Stomach (tissue), 9 donors: Measurements from ENCODE around the gene KCTD17. TPM values are rescaled to one million over a fixed set of nuclear protein-coding genes. Genes with fewer than 3 reads are reported as not detected.

Source experiments
- DNase-seq, 2 donors: peaks; one replicate each; pipeline versions ENCODE4 v3.0.0 to v3.0.0-alpha.2; 2013 to 2019
- H3K27ac ChIP-seq, 5 donors: fragments of 200-600 bp in 4 of 5; sonication (generic) in 4 of 5; one replicate each; pipeline ENCODE4 v1.5.1; 2013 to 2019; ENCODE audit warnings: mild to moderate bottlenecking in 1 of 5, moderate library complexity in 1 of 5
- H3K27me3 ChIP-seq, 3 donors: fragments of 200-600 bp; sonication (generic); one replicate each; pipeline ENCODE4 v1.5.1; 2017 to 2019; ENCODE audit warnings: mixed run types in 1 of 3
- H3K36me3 ChIP-seq, 4 donors: fragments of 200-600 bp; sonication (generic); 1 replicate in 3 of 4; 2 replicates in 1 of 4; pipeline ENCODE4 v1.5.1; 2016 to 2019
- H3K4me1 ChIP-seq, 4 donors: fragments of 200-600 bp; sonication (generic); one replicate each; pipeline ENCODE4 v1.5.1; 2016 to 2019
- H3K4me3 ChIP-seq, 4 donors: fragments of 200-600 bp; sonication (generic) in 3 of 4; one replicate each; pipeline ENCODE4 v1.5.1; 2016 to 2019; ENCODE audit warnings: mild to moderate bottlenecking in 1 of 4
- H3K9me3 ChIP-seq, 4 donors: fragments of 200-600 bp; sonication (generic); one replicate each; pipeline ENCODE4 v1.5.1; 2016 to 2019
- EP300 ChIP-seq: sonication (generic); formaldehyde crosslinking; IDR thresholded peaks from one replicate; pipeline ENCODE4 v1.6.1; 2017; ENCODE audit warnings: antibody characterized with exemption
- POLR2A ChIP-seq, 4 donors: fragments of 450-650 bp; IDR thresholded peaks; one replicate each; pipeline ENCODE4 v1.6.1; 2016; ENCODE audit warnings: antibody characterized with exemption in 4 of 4, control low read depth in 2 of 4, mild to moderate bottlenecking in 1 of 4, moderate library complexity in 1 of 4
- POLR2AphosphoS5 ChIP-seq, 3 donors: sonication (generic); formaldehyde crosslinking; IDR thresholded peaks; one replicate each; pipeline ENCODE4 v1.6.1; 2016; ENCODE audit warnings: antibody characterized with exemption in 3 of 3
- WGBS, 5 donors: extraction: QIAGEN DNeasy Blood & Tissue Kit in 3 of 5; methylation state at CpG; one replicate each; pipeline versions ENCODE4 v1.1.5 to v1.1.7; 2013 to 2018; 5-methylcytosine and 5-hydroxymethylcytosine counted together
- intact Hi-C: fragments of 100-400 bp; cut with DNase I; formaldehyde crosslinking; loops from one replicate; pipeline ENCODE4 v1.15.1; 2023; ENCODE audit warnings: low total_unique reads
- polyA plus RNA-seq, 3 donors: library from polyadenylated mRNA; stranded (reverse); fragments of 200-250 nt; gene quantifications; one replicate each; pipeline ENCODE4 v1.2.3, GENCODE V29; 2013
- total RNA-seq, 5 donors: library from RNA; depleted of rRNA; stranded (reverse); fragments of >200 nt; gene quantifications; one replicate each; pipeline versions ENCODE4 v1.1.0 to v1.2.3, GENCODE V29; 2014 to 2016
- TF ChIP-seq, protein P1 (sequence below), 7 experiments: fragments of 450-650 bp in 4 of 7; fragments of 200-600 bp in 3 of 7; sonication (generic) in 3 of 7; IDR thresholded peaks; one replicate each; pipeline ENCODE4 v1.5.1; 2016 to 2019; ENCODE audit warnings: antibody characterized with exemption in 7 of 7, control low read depth in 2 of 7, mild to moderate bottlenecking in 1 of 7
- donor health status: healthy with polysubstance abuse.
- donor health status: Bipolar disorder and iron deficiency.
- donor health status: healthy.

The KCTD17 gene
- total and polyA plus RNA-seq, 8 donors: 1.8 to 82.8 (median 9.2) TPM

DNA sequence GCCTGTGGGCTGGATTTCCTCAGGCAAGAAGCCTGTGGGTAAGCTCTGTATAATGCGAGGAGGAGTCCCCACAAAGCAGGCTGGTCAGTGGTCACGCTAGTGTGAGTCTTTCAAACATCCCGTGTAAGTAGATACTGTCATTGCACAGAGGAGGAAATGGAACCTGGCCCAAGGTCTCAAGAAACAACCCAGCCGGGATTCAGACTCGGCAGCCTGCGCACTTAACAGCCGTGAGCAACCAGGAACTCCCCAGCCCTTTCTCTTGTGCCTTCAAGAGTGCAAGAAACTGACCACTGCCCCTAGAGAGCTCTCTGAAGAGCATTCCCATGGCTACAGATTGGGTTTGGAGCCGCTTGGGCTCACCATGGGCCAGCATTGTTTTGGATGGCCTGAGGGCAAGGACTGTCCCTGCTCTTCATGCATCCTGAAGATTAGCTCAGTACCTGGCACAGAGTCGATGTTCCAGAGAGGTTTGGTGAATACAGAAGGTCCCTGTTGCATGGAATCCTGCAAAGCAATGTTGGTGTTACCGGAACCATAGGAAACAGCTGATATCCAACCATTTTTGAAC, 26.0 kb upstream of the KCTD17 start:
- peaks cover 25 to 52% (median 46%) of the 10 kb centered on the region in 4 donors for H3K4me1 ChIP-seq
- no peaks in the 10 kb centered on the region for H3K27me3 ChIP-seq
- H3K9me3 ChIP-seq: no peaks in the 10 kb centered on the region
- no peak for DNase-seq
- intact Hi-C loops: no loop called here
- TF ChIP-seq POLR2A (IDR thresholded peaks at IDR 0.05) (no peak), EP300 (no peak), POLR2AphosphoS5 (IDR thresholded peaks at IDR 0.05) (no peak)
- TF ChIP-seq, protein P1, sequence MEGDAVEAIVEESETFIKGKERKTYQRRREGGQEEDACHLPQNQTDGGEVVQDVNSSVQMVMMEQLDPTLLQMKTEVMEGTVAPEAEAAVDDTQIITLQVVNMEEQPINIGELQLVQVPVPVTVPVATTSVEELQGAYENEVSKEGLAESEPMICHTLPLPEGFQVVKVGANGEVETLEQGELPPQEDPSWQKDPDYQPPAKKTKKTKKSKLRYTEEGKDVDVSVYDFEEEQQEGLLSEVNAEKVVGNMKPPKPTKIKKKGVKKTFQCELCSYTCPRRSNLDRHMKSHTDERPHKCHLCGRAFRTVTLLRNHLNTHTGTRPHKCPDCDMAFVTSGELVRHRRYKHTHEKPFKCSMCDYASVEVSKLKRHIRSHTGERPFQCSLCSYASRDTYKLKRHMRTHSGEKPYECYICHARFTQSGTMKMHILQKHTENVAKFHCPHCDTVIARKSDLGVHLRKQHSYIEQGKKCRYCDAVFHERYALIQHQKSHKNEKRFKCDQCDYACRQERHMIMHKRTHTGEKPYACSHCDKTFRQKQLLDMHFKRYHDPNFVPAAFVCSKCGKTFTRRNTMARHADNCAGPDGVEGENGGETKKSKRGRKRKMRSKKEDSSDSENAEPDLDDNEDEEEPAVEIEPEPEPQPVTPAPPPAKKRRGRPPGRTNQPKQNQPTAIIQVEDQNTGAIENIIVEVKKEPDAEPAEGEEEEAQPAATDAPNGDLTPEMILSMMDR (IDR thresholded peaks at IDR 0.05): no peak
- no peak overlapping the region for H3K27ac ChIP-seq
- WGBS, 5 donors: 71 to 88% (median 83%) methylated on average over 10 of the region's 10 CpGs
- no peak overlapping the region for H3K4me3 ChIP-seq
- H3K36me3 ChIP-seq: peaks cover 40 to 71% (median 67%) of the 10 kb centered on the region in 4 donors

DNA sequence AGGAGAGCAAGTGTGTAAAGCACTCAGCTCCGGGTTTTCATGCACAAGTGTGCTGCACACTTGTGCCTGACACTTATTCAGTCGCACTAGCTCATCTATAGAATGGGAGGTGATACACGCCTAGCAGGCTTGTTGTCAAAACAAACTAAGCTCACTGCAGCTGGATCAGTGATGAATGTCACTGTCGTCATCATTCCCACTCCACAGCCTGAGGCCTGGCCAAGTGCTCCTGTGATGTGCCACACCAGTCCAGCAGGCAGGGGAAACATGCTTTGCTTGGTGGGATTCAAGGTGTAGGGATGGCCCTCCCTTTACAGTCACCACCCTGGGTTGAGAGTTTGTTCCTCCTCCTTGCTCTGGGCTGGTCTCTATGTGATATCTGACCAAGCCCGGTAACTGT, 25.2 kb upstream of the KCTD17 start:
- Histone ChIP-seq H3K27ac (no peak overlapping the region), H3K4me3 (no peak overlapping the region), H3K4me1 (peaks cover 18 to 52% (median 42%) of the 10 kb centered on the region in 4 donors), H3K9me3 (no peaks in the 10 kb centered on the region), H3K27me3 (no peaks in the 10 kb centered on the region), H3K36me3 (peaks cover 40 to 76% (median 70%) of the 10 kb centered on the region in 4 donors)
- DNase-seq: no peak
- whole genome bisulfite sequencing, 5 donors: 81 to 97% (median 88%) methylated on average over 3 to 5 of the region's 5 CpGs
- intact Hi-C loops: no loop called here
- TF ChIP-seq POLR2AphosphoS5 (IDR thresholded peaks at IDR 0.05): no peak
- TF ChIP-seq, protein P1 (IDR thresholded peaks at IDR 0.05): no peak
- TF ChIP-seq EP300: no peak
- no peak for TF ChIP-seq POLR2A (IDR thresholded peaks at IDR 0.05)

DNA sequence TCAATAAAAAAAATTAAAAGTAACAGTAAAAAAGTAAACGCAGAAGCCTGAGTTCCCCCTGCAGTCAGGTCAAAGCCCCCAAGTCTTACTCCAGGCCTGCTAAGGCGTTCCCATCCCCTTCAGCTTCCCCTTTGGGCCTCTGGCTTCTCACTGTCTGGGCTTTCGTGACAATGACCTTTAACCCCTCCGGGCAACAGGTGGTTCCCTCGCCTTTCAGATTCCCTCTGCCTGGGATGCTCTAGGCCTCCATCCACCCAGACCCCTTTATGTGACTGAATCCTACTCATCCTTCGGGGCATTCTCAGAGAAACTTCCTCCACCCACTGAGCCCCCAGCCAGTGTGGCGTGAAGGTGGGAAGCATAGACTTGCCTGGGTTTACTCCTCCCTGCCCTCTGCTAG, 24.0 kb upstream of the KCTD17 start:
- WGBS, 5 donors: 84 to 94% (median 92%) methylated on average over 7 of the region's 7 CpGs
- peaks cover 40 to 76% (median 70%) of the 10 kb centered on the region in 4 donors for H3K36me3 ChIP-seq
- no peak overlapping the region for H3K27ac ChIP-seq

DNA sequence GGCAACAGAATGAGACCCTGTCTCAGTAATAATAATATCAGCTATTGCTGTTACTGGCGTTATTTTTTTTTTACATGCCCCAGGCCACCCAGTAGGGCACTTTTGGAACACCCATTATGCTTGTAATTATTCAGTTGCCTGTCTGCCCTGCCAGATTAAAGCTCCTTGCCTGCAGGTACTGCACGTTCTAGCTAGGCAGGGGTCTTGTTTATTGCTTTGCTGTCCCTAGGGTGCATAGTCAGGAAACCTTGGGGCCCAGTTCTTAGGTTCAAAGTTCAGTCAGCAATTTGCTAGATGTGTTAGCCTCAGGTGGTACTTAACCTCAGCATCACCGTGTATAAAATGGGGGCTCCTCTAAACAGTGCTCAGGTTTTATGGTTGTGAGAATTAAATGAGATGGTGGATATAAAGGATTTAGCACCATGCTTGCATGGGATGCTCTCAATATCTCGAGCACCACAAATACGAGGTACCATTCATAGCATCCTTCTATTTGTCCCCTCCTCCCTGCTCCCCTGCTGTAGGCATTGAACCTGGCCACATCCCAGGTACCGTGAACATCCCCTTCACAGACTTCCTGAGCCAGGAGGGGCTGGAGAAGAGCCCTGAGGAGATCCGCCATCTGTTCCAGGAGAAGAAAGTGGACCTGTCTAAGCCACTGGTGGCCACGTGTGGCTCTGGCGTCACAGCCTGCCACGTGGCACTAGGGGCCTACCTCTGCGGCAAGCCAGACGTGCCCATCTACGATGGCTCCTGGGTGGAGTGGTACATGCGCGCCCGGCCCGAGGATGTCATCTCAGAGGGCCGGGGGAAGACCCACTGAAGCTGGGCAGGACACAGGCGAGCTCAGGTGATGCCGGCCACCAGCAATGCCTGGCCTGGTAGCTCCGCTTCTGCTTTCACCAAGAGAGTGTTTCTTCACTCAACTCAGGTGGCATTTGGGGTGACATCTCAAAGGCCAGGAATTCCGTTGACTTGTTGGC, 22.6 kb upstream of the KCTD17 start:
- H3K27me3 ChIP-seq: no peaks in the 10 kb centered on the region
- H3K9me3 ChIP-seq: no peaks in the 10 kb centered on the region
- intact Hi-C loops: no loop called here
- H3K4me1 ChIP-seq: peaks cover 13 to 52% (median 35%) of the 10 kb centered on the region in 4 donors
- peaks cover 40 to 71% (median 69%) of the 10 kb centered on the region in 4 donors for H3K36me3 ChIP-seq
- TF ChIP-seq POLR2A (IDR thresholded peaks at IDR 0.05) (no peak), POLR2AphosphoS5 (IDR thresholded peaks at IDR 0.05) (no peak), EP300 (no peak)
- TF ChIP-seq, protein P1 (IDR thresholded peaks at IDR 0.05): no peak
- no peak overlapping the region for H3K4me3 ChIP-seq
- H3K27ac ChIP-seq: no peak overlapping the region
- DNase-seq: no peak
- WGBS, 5 donors: 88 to 92% (median 91%) methylated on average over 19 to 22 of the region's 22 CpGs

More for the DNA sequence above, 24.0 kb upstream of the KCTD17 start:
- Histone ChIP-seq H3K27me3 (no peaks in the 10 kb centered on the region), H3K4me3 (no peak overlapping the region), H3K9me3 (no peaks in the 10 kb centered on the region), H3K4me1 (peaks cover 11 to 52% (median 40%) of the 10 kb centered on the region in 4 donors)
- no peak for DNase-seq
- intact Hi-C loops: no loop called here
- TF ChIP-seq, protein P1 (IDR thresholded peaks at IDR 0.05): no peak
- no peak for TF ChIP-seq EP300
- TF ChIP-seq POLR2AphosphoS5 (IDR thresholded peaks at IDR 0.05): no peak
- no peak for TF ChIP-seq POLR2A (IDR thresholded peaks at IDR 0.05)
